ENCODE measurements around the gene INAFM1. TPM values are rescaled to one million over a fixed set of nuclear protein-coding genes. Genes with fewer than 3 reads are reported as not detected.

The INAFM1 gene
- total RNA-seq, 4 donors from 2014 or later = 6.6 to 13.5 (median 10.6) TPM

DNA sequence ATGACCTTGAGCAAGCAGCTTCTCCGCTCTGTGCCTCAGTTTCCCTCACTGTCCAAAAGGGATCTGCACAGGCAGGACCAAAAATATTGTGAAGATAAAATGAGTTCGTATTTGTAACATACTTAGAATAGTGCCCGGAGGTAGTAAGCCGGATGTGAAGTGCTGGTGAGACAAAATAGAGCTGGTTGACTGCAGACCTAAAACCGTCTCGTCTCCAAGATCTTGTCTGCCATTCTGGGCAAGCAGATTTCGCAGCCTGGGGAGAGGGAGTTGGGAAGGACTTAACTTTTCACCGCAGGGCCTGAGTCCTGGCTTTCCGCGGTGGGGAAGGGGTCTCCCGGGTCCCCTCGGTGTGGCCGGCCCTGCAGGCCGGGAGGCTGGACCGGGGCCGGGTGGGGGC lies 35.5 kb upstream of the INAFM1 start:
- Histone ChIP-seq H3K36me3 (no peaks in the 10 kb centered on the region), H3K27ac (no peak overlapping the region), H3K27me3 (peaks cover 5% of the 10 kb centered on the region), H3K4me1 (peaks cover 40% of the 10 kb centered on the region), H3K9me3 (no peaks in the 10 kb centered on the region), H3K4me3 (peak overlapping the region; percentile 41)
- no peak for DNase-seq (ENCODE audit: low spot score in 2 of 2)
- TF ChIP-seq POLR2A (IDR thresholded peaks at IDR 0.05) = no peak
- no peak for TF ChIP-seq EP300 (IDR thresholded peaks at IDR 0.05)
- TF ChIP-seq POLR2AphosphoS5 (IDR thresholded peaks at IDR 0.05) = no peak
- TF ChIP-seq, protein P1, sequence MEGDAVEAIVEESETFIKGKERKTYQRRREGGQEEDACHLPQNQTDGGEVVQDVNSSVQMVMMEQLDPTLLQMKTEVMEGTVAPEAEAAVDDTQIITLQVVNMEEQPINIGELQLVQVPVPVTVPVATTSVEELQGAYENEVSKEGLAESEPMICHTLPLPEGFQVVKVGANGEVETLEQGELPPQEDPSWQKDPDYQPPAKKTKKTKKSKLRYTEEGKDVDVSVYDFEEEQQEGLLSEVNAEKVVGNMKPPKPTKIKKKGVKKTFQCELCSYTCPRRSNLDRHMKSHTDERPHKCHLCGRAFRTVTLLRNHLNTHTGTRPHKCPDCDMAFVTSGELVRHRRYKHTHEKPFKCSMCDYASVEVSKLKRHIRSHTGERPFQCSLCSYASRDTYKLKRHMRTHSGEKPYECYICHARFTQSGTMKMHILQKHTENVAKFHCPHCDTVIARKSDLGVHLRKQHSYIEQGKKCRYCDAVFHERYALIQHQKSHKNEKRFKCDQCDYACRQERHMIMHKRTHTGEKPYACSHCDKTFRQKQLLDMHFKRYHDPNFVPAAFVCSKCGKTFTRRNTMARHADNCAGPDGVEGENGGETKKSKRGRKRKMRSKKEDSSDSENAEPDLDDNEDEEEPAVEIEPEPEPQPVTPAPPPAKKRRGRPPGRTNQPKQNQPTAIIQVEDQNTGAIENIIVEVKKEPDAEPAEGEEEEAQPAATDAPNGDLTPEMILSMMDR (IDR thresholded peaks at IDR 0.05) = no peak
- WGBS = 21% methylated on average over 9 of the region's 16 CpGs

DNA sequence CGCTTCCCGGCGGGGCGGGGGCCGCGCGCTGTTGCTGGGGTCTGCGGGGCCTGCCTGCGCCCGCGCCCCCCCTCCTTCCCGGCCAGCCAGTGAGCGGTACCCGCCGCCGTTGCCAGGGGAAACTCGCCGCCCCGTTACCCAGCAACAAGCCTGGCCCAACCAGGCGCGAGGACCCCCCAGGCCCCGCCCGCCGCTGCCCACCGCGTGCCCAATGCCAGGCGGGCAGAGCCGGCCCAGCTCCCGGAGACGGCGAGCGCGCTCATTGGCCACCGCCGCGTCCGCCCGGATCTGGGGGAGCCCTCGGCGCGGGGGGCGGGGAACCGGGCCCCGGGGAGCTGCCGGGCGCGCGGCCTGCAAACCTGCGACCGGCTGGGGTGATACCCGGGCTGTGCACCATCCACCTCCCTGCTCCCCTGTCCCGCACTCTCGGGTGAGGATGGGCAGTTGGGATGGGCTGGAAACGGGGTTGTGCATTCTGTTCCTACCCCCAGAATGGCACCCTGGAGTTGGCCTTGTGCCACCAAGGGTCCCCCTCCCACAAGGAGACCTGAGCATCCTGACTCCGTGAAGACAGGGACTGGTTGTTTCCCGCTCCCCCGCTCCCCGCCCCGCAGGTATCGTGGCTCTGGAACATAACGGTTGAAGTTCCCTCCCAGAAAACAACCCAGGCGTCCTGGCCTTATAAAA lies 34.9 kb upstream of the INAFM1 start:
- H3K27ac ChIP-seq = no peak overlapping the region
- H3K4me1 ChIP-seq = peaks cover 46% of the 10 kb centered on the region
- H3K4me3 ChIP-seq = peak overlapping the region; percentile 41
- H3K9me3 ChIP-seq = no peaks in the 10 kb centered on the region
- 9% methylated on average over 4 of the region's 62 CpGs for WGBS
- no peaks in the 10 kb centered on the region for H3K36me3 ChIP-seq
- TF ChIP-seq POLR2A (IDR thresholded peaks at IDR 0.05) = no peak
- peaks cover 5% of the 10 kb centered on the region for H3K27me3 ChIP-seq
- DNase-seq (ENCODE audit: low spot score in 2 of 2) = no peak

DNA sequence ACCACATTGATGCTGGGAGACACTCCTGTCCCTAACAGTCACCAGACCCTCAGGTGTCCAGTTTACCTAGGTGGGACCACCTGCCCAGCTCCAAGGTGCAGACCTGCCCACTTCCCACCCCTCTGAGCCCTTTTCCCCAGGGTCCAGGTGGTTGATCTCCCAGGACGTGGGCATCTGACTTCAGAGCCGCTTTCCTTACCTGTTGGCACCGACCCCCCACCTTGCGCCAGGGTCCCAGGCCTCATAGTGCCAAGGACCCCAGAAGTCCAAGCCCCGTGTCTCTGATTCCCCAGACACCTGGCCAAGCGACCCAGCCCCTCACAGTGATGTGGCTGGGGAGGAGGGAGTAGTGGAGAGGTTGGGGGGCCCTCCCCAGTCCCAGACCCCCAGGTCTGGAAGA lies 34.1 kb upstream of the INAFM1 start:
- Histone ChIP-seq H3K36me3 (no peaks in the 10 kb centered on the region), H3K4me1 (peaks cover 46% of the 10 kb centered on the region), H3K27me3 (peaks cover 5% of the 10 kb centered on the region), H3K27ac (no peak overlapping the region), H3K9me3 (no peaks in the 10 kb centered on the region), H3K4me3 (no peak overlapping the region)
- WGBS = 48% methylated on average over 6 of the region's 6 CpGs
- no peak for TF ChIP-seq POLR2AphosphoS5 (IDR thresholded peaks at IDR 0.05)
- TF ChIP-seq, protein P1 (IDR thresholded peaks at IDR 0.05) = no peak
- TF ChIP-seq POLR2A (IDR thresholded peaks at IDR 0.05) = no peak
- TF ChIP-seq EP300 (IDR thresholded peaks at IDR 0.05) = no peak
- no peak for DNase-seq (ENCODE audit: low spot score in 2 of 2)

DNA sequence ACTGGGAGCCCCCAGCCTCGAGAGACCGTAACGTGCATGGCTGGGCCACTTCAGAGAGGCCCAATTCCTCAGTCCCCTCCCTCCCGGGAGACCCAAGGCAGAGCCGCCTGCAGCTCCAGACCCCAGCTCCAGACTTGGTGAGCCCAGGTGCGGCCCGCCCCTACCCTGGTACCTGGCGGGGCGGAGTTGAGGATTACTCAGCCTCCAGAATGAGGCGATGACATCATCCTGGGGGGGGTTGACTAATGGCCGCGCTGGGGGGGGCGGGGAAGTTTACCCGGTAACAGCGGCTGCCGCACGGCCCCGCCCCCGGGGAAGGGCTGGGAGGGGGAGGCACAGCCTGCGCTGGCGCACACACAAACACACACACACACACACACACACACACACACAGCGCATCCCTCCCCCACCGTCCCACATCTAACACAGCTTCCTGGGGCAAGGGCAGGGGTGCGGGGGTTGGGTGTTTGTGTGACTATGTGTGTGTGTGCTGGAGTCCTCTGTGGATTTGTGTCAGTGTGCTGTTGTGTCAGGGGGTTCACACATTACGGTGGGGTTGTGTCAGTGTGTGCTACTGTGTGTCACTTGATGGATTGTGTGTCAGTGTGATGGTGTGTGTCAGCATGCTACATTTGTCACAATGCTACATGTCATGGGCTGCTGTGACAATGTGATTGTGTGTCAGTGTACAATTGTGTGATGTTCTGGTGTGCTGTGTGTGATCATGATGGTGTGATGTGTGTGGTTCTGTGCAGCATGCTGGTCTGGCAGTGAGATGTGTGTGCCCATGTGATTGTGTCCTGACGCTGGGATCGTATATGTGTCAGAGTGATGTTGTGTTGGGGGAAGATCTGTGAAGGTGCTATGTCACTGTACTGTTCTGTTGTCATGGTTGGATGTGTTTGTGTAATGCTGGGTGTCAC lies 33.4 kb upstream of the INAFM1 start:
- H3K4me1 ChIP-seq = peaks cover 46% of the 10 kb centered on the region
- H3K36me3 ChIP-seq = no peaks in the 10 kb centered on the region
- H3K4me3 ChIP-seq = peak overlapping the region; percentile 5
- no peak overlapping the region for H3K27ac ChIP-seq
- peaks cover 5% of the 10 kb centered on the region for H3K27me3 ChIP-seq
- TF ChIP-seq, protein P1 (IDR thresholded peaks at IDR 0.05) = no peak
- TF ChIP-seq EP300 (IDR thresholded peaks at IDR 0.05) (no peak), POLR2A (IDR thresholded peaks at IDR 0.05) (no peak), POLR2AphosphoS5 (IDR thresholded peaks at IDR 0.05) (no peak)
- peak in 1 of 2 donors; percentile 85 for DNase-seq (ENCODE audit: low spot score in 2 of 2)
- 21% methylated on average over 16 of the region's 27 CpGs for WGBS
- H3K9me3 ChIP-seq = no peaks in the 10 kb centered on the region

DNA sequence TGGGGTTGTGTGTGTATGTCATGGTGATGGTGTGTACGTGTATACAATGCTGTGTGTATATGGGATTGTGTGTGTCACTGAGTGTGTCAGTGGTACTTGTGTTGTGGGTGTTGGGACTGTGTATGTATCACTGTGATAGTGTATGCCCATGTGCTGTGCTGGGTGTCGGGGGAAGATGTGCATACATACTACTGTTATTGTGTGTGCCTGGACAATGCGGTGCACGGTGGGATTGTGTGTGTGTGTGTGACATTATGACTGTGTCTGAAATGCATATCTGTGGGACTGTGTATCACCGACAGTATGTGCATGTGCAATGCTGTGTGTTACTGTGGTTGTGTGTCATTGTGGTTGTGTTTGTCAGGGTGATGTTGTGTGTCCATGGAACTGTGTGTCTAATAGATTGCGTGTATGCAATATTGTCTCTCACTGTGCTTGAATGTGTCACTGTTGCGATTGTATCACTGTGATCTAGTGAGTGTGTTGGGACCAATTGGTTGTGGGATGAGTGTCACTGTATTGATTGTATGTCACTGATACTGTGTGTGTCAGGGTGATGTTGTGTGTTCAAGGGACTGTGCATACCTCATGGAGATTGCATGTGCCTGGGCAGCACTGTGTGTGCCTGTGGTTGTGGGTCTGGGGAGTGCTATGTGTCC lies 32.6 kb upstream of the INAFM1 start:
- Histone ChIP-seq H3K4me1 (peaks cover 46% of the 10 kb centered on the region), H3K27ac (no peak overlapping the region), H3K4me3 (no peak overlapping the region), H3K36me3 (no peaks in the 10 kb centered on the region), H3K9me3 (no peaks in the 10 kb centered on the region), H3K27me3 (peaks cover 5% of the 10 kb centered on the region)
- 89% methylated on average over 7 of the region's 7 CpGs for WGBS
- no peak for DNase-seq (ENCODE audit: low spot score in 2 of 2)
- TF ChIP-seq, protein P1 (IDR thresholded peaks at IDR 0.05) = no peak
- TF ChIP-seq POLR2A (IDR thresholded peaks at IDR 0.05) = no peak
